GM12874 (cell line): ENCODE data around the gene NMUR2.

Experiments used
- CTCF ChIP-seq: IDR thresholded peaks from 2 replicates; pipeline ENCODE4 v1.5.1; 2011; ENCODE audit warnings: low read depth, mild to moderate bottlenecking, control low read depth, low read length, moderate library complexity; ENCODE audit not compliant: insufficient read depth

NMUR2 gene

GRCh38 chr5:152372875-152373274 lies 32.2 kb downstream of the NMUR2 start:
- no peak for TF ChIP-seq CTCF

GRCh38 chr5:152369298-152369697 lies 35.8 kb downstream of the NMUR2 start:
- TF ChIP-seq CTCF = no peak

GRCh38 chr5:152367554-152367953 lies 37.5 kb downstream of the NMUR2 start:
- TF ChIP-seq CTCF = no peak

GRCh38 chr5:152366716-152367115 lies 38.4 kb downstream of the NMUR2 start:
- no peak for TF ChIP-seq CTCF

- TF ChIP-seq CTCF = no peak
These were observed 40.2 kb downstream of the NMUR2 start for GRCh38 chr5:152364899-152365298.

GRCh38 chr5:152364172-152364571 lies 40.9 kb downstream of the NMUR2 start:
- TF ChIP-seq CTCF = no peak

GRCh38 chr5:152358861-152359568 lies 46.1 kb downstream of the NMUR2 start:
- no peak for TF ChIP-seq CTCF
